GM23338 (cell line): Measurements from ENCODE around the gene ROR1. TPM values are rescaled to one million over a fixed set of nuclear protein-coding genes. Genes with fewer than 3 reads are reported as not detected.

Source experiments
- ATAC-seq: fragments of 200-7000 bp; cut with Tn5 transposase; 3 replicates; pipeline ENCODE4 v1.9.1; 2020
- DNase-seq: peaks from one replicate; pipeline ENCODE4 v3.0.0-alpha.2; 2015; ENCODE audit warnings: low spot score
- H2AFZ ChIP-seq: fragments of 200-600 bp; sonication (generic); 2 replicates; pipeline ENCODE4 v1.8.0; 2016; ENCODE audit warnings: antibody characterized with exemption, mild to moderate bottlenecking, moderate library complexity
- H3F3A ChIP-seq: fragments of 200-600 bp; sonication (generic); replicated peaks from 2 replicates; pipeline ENCODE4 v1.8.0; 2017; ENCODE audit warnings: antibody characterized with exemption, mixed run types, low read depth
- H3K27ac ChIP-seq: fragments of 200-600 bp; sonication (generic); 2 replicates; pipeline ENCODE4 v1.6.1; 2016; ENCODE audit warnings: low read depth
- H3K27me3 ChIP-seq: fragments of 200-600 bp; sonication (generic); 2 replicates; pipeline ENCODE4 v1.8.0; 2016; ENCODE audit warnings: mild to moderate bottlenecking, mixed run types, moderate library complexity; ENCODE audit not compliant: insufficient read depth
- H3K36me3 ChIP-seq: fragments of 200-600 bp; sonication (generic); 2 replicates; pipeline ENCODE4 v1.8.0; 2016; ENCODE audit warnings: mild to moderate bottlenecking; ENCODE audit not compliant: insufficient read depth
- H3K4me1 ChIP-seq: fragments of 200-600 bp; sonication (generic); 2 replicates; pipeline ENCODE4 v1.8.0; 2016; ENCODE audit warnings: mild to moderate bottlenecking, moderate library complexity; ENCODE audit not compliant: insufficient read depth
- H3K4me2 ChIP-seq: fragments of 200-600 bp; sonication (generic); 2 replicates; pipeline ENCODE4 v1.7.1; 2017; ENCODE audit warnings: mixed run types
- H3K4me3 ChIP-seq: fragments of 200-600 bp; sonication (generic); 2 replicates; pipeline ENCODE4 v1.6.1; 2016; ENCODE audit warnings: mixed run types
- H3K79me2 ChIP-seq: fragments of 200-600 bp; sonication (generic); replicated peaks from 2 replicates; pipeline ENCODE4 v1.8.0; 2017; ENCODE audit warnings: mild to moderate bottlenecking; ENCODE audit not compliant: insufficient read depth
- H3K9me2 ChIP-seq: fragments of 200-600 bp; sonication (generic); 2 replicates; pipeline ENCODE4 v1.8.0; 2017; ENCODE audit not compliant: insufficient read depth
- H4K20me1 ChIP-seq: fragments of 200-600 bp; sonication (generic); replicated peaks from 2 replicates; pipeline ENCODE4 v1.8.0; 2017; ENCODE audit warnings: mild to moderate bottlenecking; ENCODE audit not compliant: insufficient read depth
- H3K27ac Mint-ChIP-seq: 2 replicates; pipeline ENCODE4 v1.8.0; 2020; ENCODE audit warnings: inconsistent platforms, mild to moderate bottlenecking, moderate library complexity, mixed read lengths
- H3K27me3 Mint-ChIP-seq: 3 replicates; pipeline ENCODE4 v1.8.0; 2022; ENCODE audit warnings: low read depth, mild to moderate bottlenecking, moderate library complexity, mixed read lengths, inconsistent platforms; ENCODE audit not compliant: insufficient read depth, poor library complexity
- H3K36me3 Mint-ChIP-seq: 3 replicates; pipeline ENCODE4 v1.8.0; 2021; ENCODE audit warnings: low read depth, mild to moderate bottlenecking, inconsistent platforms, moderate library complexity, mixed read lengths
- H3K4me1 Mint-ChIP-seq: 3 replicates; pipeline ENCODE4 v1.8.0; 2020; ENCODE audit warnings: mild to moderate bottlenecking, inconsistent platforms, mixed read lengths
- H3K4me3 Mint-ChIP-seq: 3 replicates; pipeline ENCODE4 v1.8.0; 2021; ENCODE audit warnings: moderate library complexity, mild to moderate bottlenecking, inconsistent platforms, mixed read lengths
- H3K9me3 Mint-ChIP-seq: 3 replicates; pipeline ENCODE4 v1.8.0; 2020; ENCODE audit warnings: moderate library complexity, mild to moderate bottlenecking, inconsistent platforms, mixed read lengths
- CREB1 ChIP-seq: fragments of 250-450 bp; sonication (Bioruptor Pico); IDR thresholded peaks from 2 replicates; pipeline ENCODE4 v1.5.0; 2020; ENCODE audit warnings: low read depth, mild to moderate bottlenecking, moderate library complexity
- CTCF ChIP-seq, 2 experiments: fragments of 200-600 bp in 1 of 2; sonication (generic) in 1 of 2; conservative IDR thresholded peaks; 2 replicates each; pipeline versions ENCODE4 v1.5.1 to v1.6.1; 2016 to 2017; ENCODE audit warnings: antibody characterized with exemption in 2 of 2, low read depth in 2 of 2, mild to moderate bottlenecking in 2 of 2, moderate library complexity in 1 of 2
- ETS1 ChIP-seq: IDR thresholded peaks from 2 replicates; pipeline ENCODE4 v1.6.1; 2016; ENCODE audit warnings: antibody characterized with exemption
- EZH2 ChIP-seq: fragments of 200-600 bp; sonication (generic); IDR thresholded peaks from one replicate; pipeline ENCODE4 v1.8.0; 2017; ENCODE audit warnings: antibody characterized with exemption, mild to moderate bottlenecking, low read depth; ENCODE audit not compliant: unreplicated experiment
- EZH2phosphoT487 ChIP-seq: fragments of 200-600 bp; sonication (generic); IDR thresholded peaks from one replicate; pipeline ENCODE4 v1.8.1; 2018; ENCODE audit warnings: antibody characterized with exemption; ENCODE audit not compliant: unreplicated experiment
- JUNB ChIP-seq: IDR thresholded peaks from one replicate; pipeline ENCODE4 v1.6.1; 2016; ENCODE audit warnings: antibody characterized with exemption; ENCODE audit not compliant: unreplicated experiment
- NANOG ChIP-seq: IDR thresholded peaks from 2 replicates; pipeline ENCODE4 v1.6.1; 2016; ENCODE audit warnings: antibody characterized with exemption, borderline replicate concordance
- POLR2AphosphoS5 ChIP-seq: IDR thresholded peaks from 2 replicates; pipeline ENCODE4 v1.6.1; 2016; ENCODE audit warnings: antibody characterized with exemption, low read depth
- REST ChIP-seq: IDR thresholded peaks from one replicate; pipeline ENCODE4 v1.6.1; 2018; ENCODE audit warnings: antibody characterized with exemption; ENCODE audit not compliant: unreplicated experiment
- ZNF114 ChIP-seq: fragments of 250-450 bp; sonication (Bioruptor Pico); IDR thresholded peaks from 2 replicates; pipeline ENCODE4 v1.5.0; 2020; ENCODE audit warnings: mild to moderate bottlenecking, moderate library complexity
- ZNF331 ChIP-seq: fragments of 250-450 bp; sonication (Bioruptor Pico); IDR thresholded peaks from 2 replicates; pipeline ENCODE4 v1.5.0; 2020; ENCODE audit warnings: low read depth, mild to moderate bottlenecking, moderate library complexity
- ZNF462 ChIP-seq: fragments of 250-450 bp; sonication (Bioruptor Pico); IDR thresholded peaks from 2 replicates; pipeline ENCODE4 v1.5.0; 2020; ENCODE audit warnings: mild to moderate bottlenecking, moderate library complexity
- polyA plus RNA-seq: library from polyadenylated mRNA; unstranded; fragments of >200 nt; fragmentation: Nextera tagmentation; extraction: Ambion mirVana; gene quantifications from 2 replicates; pipeline ENCODE4 v1.2.1, GENCODE V29; 2016
- total RNA-seq: library from RNA; depleted of rRNA; stranded (reverse); fragments of >200 nt; shearing (Covaris generic); gene quantifications from 2 replicates; pipeline ENCODE4 v1.2.3, GENCODE V29; 2014

The ROR1 gene
- total and polyA plus RNA-seq, 2 experiments from 2014 or later, result 59.7 to 96.0 TPM

- TF ChIP-seq ZNF462 (CRISPR knock-in tag), result no peak
- no peak for TF ChIP-seq EZH2phosphoT487
Measured at GRCh38 chr1:63950023-63950422, 176.2 kb downstream of the ROR1 start (continued).

- Mint-ChIP-seq H3K4me3 (no peak overlapping the region), H3K27me3 (peaks cover 9% of the 10 kb centered on the region), H3K27ac (no peak overlapping the region; the same call in 1 of the 2 replicates), H3K4me1 (peaks cover 35% of the 10 kb centered on the region), H3K36me3 (peaks cover 46% of the 10 kb centered on the region), H3K9me3 (peaks cover 19% of the 10 kb centered on the region)
- H2AFZ ChIP-seq, result no peak overlapping the region
- no peak for DNase-seq
- no peaks in the 10 kb centered on the region for H3K9me2 ChIP-seq
- H3F3A ChIP-seq, result no peaks in the 10 kb centered on the region
- ATAC-seq, result peak; percentile 71
- H3K27me3 ChIP-seq, result no peaks in the 10 kb centered on the region
- no peak overlapping the region for H3K27ac ChIP-seq
- peaks cover 24% of the 10 kb centered on the region for H3K4me1 ChIP-seq
- H4K20me1 ChIP-seq, result peaks cover 36% of the 10 kb centered on the region
- no peak overlapping the region for H3K4me3 ChIP-seq
- 0 out of 2 replicates have a peak, but pooled peaks cover 3% of the 10 kb centered on the region for H3K36me3 ChIP-seq
- H3K79me2 ChIP-seq, result peaks cover 96% of the 10 kb centered on the region
- no peak overlapping the region; the same call in 1 of the 2 replicates for H3K4me2 ChIP-seq
- TF ChIP-seq ETS1, result no peak
- no peak for TF ChIP-seq JUNB
- no peak for TF ChIP-seq NANOG
- TF ChIP-seq ZNF114 (CRISPR knock-in tag), result no peak
- no peak for TF ChIP-seq POLR2AphosphoS5
- no peak for TF ChIP-seq CREB1 (CRISPR knock-in tag)
- TF ChIP-seq ZNF331 (CRISPR knock-in tag), result no peak
- TF ChIP-seq REST, result no peak
- no peak for TF ChIP-seq EZH2
- no peak for TF ChIP-seq CTCF (conservative IDR thresholded peaks at IDR 0.05; ENCODE audit: low read depth in 2 of 2)
Measured at GRCh38 chr1:63951059-63951946, 177.5 kb downstream of the ROR1 start.
